ENCODE measurements around the gene FBF1.

- TF ChIP-seq CTCF (IDR thresholded peaks at IDR 0.05 in 2 of 3, conservative IDR thresholded peaks at IDR 0.05 in 1 of 3; ENCODE audit: borderline replicate concordance in 1 of 3, insufficient read depth in 1 of 3, low read depth in 2 of 3, low read length in 2 of 3) (no peak), POLR2A (IDR thresholded peaks at IDR 0.05; ENCODE audit: borderline replicate concordance, extremely low read depth, insufficient read depth, insufficient read length) (no peak), RAD21 (IDR thresholded peaks at IDR 0.05; ENCODE audit: low read depth) (no peak), ZNF274 (IDR thresholded peaks at IDR 0.05; ENCODE audit: low read depth, low read length) (no peak), EZH2phosphoT487 (IDR thresholded peaks at IDR 0.05; ENCODE audit: borderline replicate concordance) (no peak), EZH2 (IDR thresholded peaks at IDR 0.05) (no peak), TCF7L2 (IDR thresholded peaks at IDR 0.05; ENCODE audit: borderline replicate concordance, extremely low read depth, insufficient read depth, insufficient read length) (no peak), MAX (IDR thresholded peaks at IDR 0.05) (no peak), FOSL1 (IDR thresholded peaks at IDR 0.05; ENCODE audit: low read depth) (no peak), SIN3A (IDR thresholded peaks at IDR 0.05; ENCODE audit: low read depth) (no peak), EGR1 (IDR thresholded peaks at IDR 0.05; ENCODE audit: low read depth) (no peak), POLR2AphosphoS5 (IDR thresholded peaks at IDR 0.05; ENCODE audit: low read depth, low read length) (no peak), REST (IDR thresholded peaks at IDR 0.05; ENCODE audit: low read depth) (no peak), ZFX (IDR thresholded peaks at IDR 0.05) (no peak)
These were observed 9.8 kb downstream of the FBF1 start for GRCh38 chr17:75931062-75931461.

Data from HCT116 (cell line).